ENCODE data around the gene THSD7A.

The THSD7A gene

GRCh38 chr7:11817111-11817740 is 14.8 kb downstream of the THSD7A start:
- no peak for DNase-seq (ENCODE audit: low read depth in 2 of 2)

GRCh38 chr7:11811709-11812108 is 20.3 kb downstream of the THSD7A start:
- no peak for DNase-seq (ENCODE audit: low read depth in 2 of 2)

- DNase-seq (ENCODE audit: low read depth in 2 of 2), result no peak
These were observed 21.9 kb downstream of the THSD7A start for GRCh38 chr7:11810043-11810625.

GRCh38 chr7:11807000-11807399 is 25.0 kb downstream of the THSD7A start:
- no peak for DNase-seq (ENCODE audit: low read depth in 2 of 2)

GRCh38 chr7:11804621-11805020 is 27.4 kb downstream of the THSD7A start:
- DNase-seq (ENCODE audit: low read depth in 2 of 2), result no peak

GRCh38 chr7:11795231-11795630 is 36.8 kb downstream of the THSD7A start:
- DNase-seq (ENCODE audit: low read depth in 2 of 2), result no peak

DNA sequence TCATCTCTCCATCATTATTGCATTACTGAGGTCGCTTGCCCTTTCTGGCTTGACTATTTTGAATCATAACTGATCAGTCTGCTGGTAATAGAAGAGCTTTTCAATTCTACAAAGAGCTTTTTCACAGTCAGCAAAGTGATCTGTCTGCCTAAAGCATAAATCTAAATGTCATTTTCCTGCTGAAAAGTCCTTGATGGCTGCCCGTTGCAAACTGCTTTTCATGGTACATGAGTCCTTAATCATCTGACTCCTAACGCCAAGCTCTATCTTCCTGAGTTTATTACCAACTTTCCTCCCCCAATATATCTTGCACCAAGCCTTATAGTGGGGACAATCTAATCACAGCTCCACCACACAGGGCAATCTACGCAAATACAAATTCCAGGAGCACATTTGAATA is 39.8 kb downstream of the THSD7A start:
- DNase-seq (ENCODE audit: low read depth in 2 of 2), result no peak

- no peak for DNase-seq (ENCODE audit: low read depth in 2 of 2)
These were observed 43.4 kb downstream of the THSD7A start for GRCh38 chr7:11788568-11788967.

DNA sequence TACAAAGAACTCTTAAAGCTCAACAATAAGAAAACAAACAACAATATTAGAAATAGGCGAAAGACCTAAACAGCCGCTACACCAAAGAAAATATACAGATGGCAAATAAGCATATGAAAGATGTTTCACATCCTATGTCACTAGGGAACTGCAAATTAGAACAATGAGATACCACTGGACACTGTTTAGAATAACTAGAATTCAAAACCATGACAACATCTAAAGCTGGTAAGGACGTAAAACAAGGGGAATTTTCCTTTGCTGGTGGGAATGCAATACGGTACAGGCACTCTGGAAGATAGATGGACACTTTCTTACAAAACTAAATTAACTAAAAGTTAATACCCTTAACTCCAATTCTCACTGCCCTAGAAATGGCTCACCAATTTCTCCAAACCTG is 44.5 kb downstream of the THSD7A start:
- no peak for DNase-seq (ENCODE audit: low read depth in 2 of 2)

GRCh38 chr7:11786186-11786585 is 45.8 kb downstream of the THSD7A start:
- DNase-seq (ENCODE audit: low read depth in 2 of 2), result no peak

DNA sequence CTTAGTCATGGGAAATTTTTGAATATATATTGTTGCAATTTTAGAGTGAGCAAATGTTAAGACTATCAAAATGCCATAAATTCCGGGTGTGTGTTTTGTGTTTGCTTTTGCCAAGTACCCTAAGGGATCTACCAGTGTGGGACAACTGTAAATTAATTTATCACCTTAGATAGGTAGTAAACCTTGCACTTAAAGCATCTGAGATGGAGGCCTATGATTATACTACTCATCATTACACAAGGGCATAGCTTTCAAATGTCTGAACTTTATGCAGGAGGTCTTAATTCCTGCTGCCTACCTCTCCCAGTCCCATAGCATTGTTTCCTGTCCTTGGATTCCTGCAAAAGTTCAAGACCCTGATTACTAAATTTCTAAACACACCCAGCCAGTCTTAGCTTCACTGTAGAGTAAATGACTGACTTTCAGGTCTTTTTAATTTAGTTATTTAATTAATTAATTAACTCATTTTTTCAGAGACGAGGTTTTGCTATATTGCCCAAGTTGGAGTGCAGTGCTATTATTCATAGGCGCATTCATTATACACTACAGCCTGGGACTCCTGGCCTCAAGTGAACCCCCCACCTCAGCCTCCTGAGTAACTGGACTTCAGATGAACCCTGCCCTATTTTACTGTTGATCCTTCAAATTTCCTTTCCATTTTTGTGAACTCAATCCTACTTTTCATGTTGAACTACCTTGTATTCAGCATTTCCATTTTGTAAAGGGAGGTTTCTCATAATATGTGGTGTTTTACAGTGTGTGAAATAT is 47.0 kb downstream of the THSD7A start:
- no peak for DNase-seq (ENCODE audit: low read depth in 2 of 2)

DNA sequence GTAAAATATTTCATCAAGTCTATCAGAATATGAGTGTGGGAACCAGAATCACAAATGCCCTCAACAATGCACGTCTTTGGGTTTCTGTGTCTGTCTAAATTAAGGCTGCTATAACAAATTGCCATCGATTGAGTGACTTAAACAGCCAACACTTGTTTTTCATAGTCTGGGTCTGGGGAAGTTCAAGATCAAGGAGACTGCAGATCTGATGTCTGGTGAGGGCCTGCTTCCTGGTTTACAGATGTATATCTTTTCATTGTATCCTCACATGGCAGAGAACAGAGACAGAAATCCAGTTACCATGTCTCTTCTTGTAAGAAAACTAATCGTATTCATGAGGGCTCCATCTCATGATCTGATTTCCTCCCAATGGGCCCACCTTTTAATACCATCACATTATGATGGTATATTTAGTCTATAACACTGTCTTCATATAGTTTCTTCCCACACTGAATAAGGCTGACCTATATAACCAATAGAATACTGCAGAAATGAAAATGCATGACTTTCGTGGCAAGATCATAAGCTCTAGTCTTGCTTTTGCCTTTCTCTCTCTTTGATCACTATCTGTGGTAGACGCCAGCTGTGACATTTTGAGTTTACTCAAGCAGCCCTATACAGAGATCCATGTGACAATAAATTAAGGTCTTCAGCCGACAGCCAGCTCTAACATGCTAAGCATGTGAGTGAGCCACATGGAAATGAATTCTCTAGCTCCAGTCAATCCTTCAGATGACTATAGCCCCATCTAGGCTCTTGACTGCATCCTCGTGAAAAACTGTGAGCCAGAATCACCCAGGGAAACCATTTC is 51.9 kb downstream of the THSD7A start:
- no peak for DNase-seq (ENCODE audit: low read depth in 2 of 2)

- DNase-seq (ENCODE audit: low read depth in 2 of 2), result no peak
These were observed 56.0 kb downstream of the THSD7A start for GRCh38 chr7:11776039-11776438.

DNA sequence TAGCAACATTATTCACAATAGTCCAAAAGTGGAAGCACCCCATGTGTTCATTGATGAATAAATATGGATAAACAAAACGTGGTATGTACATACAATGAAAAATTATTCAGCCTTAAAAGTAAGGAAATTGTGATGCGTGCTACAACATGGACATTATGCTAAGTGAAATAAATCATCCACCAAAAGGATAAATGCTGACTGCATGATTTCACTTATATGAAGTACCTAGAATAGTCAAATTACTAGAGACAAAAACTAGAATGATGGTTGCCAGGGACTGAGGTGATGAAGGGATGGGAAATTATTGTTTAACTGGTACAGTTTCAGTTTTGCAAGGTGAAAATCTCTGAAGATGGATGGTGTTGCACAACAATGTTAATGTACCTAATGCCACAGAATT is 56.6 kb downstream of the THSD7A start:
- no peak for DNase-seq (ENCODE audit: low read depth in 2 of 2)

DNA sequence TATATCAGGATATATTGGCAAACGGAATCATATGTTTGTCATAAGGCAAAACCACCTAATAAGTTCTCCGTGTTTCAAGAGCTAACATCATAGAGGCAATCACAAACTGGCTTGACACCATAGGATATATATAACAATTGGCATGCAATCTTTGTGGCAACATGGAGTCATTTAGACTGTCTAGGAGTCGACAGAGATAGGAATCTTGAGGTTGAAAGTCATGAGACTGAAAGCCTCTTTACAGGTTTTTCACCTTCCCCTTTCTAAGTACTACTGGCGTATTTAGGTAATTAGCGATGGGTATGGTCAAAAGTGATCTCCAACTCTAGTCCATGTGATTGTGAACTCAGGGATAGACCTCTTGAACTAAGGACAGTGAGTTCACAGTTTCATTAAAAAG is 63.7 kb downstream of the THSD7A start:
- no peak for DNase-seq (ENCODE audit: low read depth in 2 of 2)

DNA sequence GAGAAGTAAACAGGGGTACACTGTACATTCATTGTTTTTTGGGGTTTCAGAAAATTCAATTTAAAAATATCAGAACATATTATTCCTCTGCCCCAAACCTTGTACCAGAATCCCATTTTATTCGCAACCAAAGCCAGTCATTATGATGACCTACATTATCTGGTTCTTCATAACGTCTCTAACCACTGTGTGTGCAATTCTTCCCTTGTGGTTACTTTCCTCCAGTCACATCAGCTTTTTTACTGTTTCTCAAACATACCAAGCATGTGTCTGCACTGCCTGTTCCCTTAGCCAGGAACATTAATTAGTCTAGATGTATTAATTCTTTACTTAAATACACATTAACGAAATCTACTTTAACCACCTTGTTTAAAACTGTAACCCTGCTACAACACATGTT is 64.8 kb downstream of the THSD7A start:
- no peak for DNase-seq (ENCODE audit: low read depth in 2 of 2)

DNA sequence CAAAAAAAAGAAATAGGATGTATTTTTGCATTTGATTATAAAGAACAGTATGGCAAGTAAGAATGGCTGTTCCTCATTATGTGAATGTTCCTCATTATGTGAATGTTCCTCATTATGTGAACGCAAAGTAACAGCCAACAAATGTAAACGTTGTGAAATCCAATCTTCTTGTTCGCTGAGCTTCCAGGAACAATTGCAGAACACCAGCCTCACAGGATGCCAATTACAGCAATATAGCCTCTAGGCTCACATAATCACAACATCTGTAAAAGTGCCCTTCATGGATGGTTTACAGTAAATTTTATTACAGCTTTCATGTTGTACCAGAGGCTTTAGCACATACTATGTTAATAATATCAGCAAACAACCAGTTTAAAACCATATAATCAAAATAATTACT is 71.6 kb downstream of the THSD7A start:
- DNase-seq (ENCODE audit: low read depth in 2 of 2), result no peak

GRCh38 chr7:11758627-11759111 is 73.3 kb downstream of the THSD7A start:
- DNase-seq (ENCODE audit: low read depth in 2 of 2), result no peak

DNA sequence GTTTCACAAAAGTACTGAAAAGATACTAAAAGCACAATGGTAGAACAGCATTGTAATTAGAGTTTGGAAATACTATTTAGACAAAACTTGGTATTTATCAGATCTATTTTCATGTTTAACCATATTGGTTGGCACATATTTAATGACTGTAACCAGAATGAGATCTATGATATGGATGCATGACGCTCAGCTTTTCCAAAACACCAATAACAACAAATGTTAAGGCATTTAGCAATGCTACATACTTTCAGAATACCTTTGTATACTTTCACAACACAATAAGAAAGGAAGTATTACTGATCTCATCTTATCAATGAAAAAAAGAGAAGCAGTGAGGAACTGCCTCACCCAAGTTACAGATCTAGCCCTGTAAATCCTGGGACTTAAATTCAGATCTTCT is 74.8 kb downstream of the THSD7A start:
- no peak for DNase-seq (ENCODE audit: low read depth in 2 of 2)

DNA sequence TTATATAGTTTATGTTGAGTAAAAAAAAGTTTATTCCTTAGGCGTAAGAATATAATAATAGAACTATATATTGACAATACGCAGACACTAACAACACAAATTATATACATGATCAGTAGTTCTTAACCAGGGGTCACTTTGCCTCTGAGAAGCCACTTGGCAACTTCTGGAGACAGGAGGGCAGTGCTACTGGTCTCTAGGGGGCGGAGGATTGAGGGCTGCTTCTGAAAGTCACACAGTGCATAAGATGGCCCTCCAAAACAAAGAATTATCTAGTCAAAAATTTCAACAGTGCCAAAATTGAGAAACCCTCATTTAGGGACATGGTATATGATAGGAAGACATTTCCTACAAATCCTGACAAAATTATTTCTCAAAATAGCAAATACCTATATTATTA is 77.1 kb downstream of the THSD7A start:
- DNase-seq (ENCODE audit: low read depth in 2 of 2), result no peak

GRCh38 chr7:11754123-11754522 is 77.9 kb downstream of the THSD7A start:
- no peak for DNase-seq (ENCODE audit: low read depth in 2 of 2)

DNA sequence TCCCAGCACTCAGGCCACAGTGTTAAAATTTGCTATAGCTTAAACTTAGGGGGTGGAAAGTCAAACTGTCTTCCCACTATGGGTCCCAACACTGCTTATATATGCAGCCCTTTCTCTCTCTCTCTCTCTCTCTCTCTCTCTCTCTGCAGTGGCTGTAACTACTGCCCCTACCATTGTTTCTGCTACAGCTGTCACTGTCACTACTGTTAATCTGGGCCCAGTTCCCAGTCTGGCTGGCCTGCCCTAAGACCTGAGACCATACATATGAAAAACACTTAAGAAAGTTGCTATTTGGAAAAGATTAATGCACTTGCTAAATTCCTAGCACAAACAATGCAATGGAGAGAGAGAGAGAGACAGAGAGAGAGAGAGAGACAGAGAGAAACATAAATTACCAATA is 78.6 kb downstream of the THSD7A start:
- DNase-seq (ENCODE audit: low read depth in 2 of 2), result no peak

Data from stimulated activated CD8-positive, alpha-beta memory T cell treated with anti-CD3 and anti-CD28 coated beads, Interleukin-7, amount 100 ng/mL, for 4 hours (primary cell).